SIG-M5 (cell line): ENCODE data around the gene CPNE8.
"Not testable (repeated sequence)": the region's sequence is repeated elsewhere in the genome, so short reads cannot be mapped to it uniquely, and the experiment has no call there.

Experiments used
- DNase-seq: peaks from one replicate; lab custom pipeline; 2025; lab: John Stamatoyannopoulos, UW

The CPNE8 gene

DNA sequence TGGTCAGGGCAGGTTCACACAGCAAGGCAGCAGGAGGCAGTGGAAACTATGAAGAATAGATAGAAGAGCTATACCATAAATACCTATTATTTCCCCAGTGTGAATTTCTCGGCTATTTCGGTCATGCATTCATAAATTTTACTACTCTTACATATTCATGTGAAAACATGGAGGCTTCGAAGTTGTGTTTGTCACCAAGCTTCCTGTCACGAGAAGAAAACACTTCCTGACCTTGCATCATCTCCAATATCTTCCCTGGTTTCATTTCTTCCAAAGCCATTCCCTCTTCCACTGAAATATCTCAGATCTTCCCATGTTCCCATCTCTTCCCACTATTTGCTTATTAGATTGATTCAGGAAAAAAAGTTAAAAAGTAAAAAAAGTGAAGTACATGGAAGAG lies 80.4 kb downstream of the CPNE8 start:
- no peak for DNase-seq

DNA sequence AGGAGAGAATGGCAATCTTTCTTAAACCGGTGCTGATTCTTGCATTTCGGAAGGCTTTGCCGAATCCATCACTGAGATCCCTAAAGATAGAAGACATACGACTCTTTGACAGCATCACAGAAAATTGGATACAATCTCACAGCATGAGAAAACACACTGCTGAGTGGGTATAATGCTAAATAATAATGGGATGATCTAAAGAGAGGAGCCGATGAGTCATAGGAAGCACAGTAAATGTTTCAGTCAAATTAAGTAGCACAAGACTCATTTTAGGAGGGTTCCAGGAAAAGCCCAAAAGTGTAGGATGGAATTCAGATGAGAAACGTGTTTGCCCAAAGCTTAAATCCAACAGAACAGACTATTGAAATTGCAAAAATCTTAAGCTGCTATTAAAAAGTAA lies 81.7 kb downstream of the CPNE8 start:
- DNase-seq, result no peak

DNA sequence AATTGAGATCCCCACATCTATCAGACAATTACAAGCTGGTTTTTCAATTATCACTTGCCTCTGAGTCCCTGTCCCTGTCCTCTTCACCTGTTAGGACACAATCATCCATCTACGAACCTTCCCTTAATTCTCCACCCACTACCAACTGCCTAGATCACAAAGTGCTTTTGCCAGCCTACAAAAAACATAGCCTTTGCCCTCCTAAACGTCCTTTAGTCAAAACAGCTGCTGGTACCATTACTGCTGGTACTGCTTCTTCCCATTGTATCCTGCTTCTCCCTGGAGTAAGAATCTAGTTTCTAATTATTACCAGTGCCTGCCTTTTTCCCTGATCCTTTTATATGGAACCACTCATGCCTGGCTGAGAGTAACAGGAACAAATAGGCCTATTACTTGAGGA lies 82.1 kb downstream of the CPNE8 start:
- DNase-seq, result no peak

DNA sequence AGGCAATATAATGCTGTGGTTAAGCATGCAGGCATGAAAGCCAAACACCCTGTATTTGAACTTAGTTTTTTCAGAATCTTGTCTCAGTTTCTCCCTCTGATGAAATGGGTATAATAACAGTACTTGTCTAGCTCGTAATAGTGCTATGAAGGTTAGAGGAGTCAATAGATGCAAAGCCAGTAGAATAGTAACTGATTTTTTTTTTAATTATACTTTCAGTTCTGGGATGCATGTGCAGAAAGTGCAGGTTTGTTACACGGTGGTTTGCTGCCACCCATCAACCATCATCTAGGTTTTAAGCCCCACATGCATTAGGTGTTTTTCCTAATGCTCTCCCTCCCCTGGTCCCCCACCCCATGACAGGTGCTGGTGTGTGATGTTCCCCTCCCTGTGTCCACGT lies 87.4 kb downstream of the CPNE8 start:
- no peak for DNase-seq

DNA sequence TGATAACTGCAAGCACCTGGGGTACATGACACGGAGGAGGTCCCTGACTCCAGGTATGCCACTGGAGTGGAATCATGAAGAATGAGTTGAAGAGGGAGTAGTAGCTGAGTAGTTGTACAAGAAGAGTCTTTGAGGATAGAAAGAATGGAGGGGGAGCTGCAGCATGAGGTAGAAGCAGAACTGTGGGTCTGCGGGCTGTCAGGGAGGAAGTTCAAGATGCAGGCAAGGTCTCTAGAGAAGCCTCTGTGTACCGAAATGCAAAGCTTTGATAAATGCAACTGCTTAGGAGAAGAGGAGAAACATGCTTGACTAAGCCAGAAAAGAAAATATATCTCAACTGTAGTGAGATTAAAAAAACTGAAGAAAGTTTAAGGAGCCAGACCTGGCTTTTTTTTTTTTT lies 91.5 kb downstream of the CPNE8 start:
- no peak for DNase-seq

DNA sequence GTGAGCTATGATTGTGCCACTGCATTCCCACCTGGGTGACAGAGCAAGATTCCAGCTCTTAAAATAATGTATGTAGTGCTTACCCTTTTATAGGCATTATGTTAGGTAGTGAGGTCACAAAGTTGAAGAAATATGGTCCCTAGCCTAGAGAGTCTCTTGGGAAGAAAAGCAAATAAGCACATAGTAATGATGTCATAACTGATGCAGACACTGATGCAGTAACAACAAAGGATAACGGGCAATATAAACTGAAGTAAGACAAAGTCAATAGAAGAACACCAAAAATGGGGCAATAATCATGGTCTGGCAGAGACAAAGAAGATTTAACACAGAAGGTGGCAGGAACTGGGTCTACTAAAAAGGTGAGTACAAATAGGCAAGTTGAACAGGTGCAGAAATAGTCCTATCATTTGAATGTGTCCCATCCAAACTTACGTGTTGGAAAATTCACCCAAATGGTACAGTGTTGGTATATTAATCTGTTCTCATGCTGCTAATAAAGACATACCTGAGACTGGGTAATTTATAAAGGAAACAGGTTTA lies 93.5 kb downstream of the CPNE8 start:
- DNase-seq, result no peak

DNA sequence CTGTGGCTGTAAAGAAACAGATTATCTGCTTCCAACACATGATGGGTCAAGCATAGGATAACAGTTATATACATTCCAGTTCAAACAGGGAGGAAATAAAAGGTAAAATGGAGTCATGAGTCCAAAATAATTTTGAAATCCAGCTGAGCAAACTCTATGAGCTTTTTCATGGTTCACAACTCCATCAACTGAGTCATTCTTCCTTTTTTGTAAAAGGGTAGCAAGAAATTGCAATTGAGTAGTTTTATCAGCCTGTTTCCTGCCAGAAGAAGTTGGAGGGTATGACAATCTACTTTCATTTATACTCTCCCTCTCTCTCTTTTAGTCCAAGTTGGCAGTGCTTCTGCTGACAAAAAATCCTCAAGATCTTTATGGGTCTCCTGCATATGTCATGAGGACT lies 95.6 kb downstream of the CPNE8 start:
- no peak for DNase-seq

DNA sequence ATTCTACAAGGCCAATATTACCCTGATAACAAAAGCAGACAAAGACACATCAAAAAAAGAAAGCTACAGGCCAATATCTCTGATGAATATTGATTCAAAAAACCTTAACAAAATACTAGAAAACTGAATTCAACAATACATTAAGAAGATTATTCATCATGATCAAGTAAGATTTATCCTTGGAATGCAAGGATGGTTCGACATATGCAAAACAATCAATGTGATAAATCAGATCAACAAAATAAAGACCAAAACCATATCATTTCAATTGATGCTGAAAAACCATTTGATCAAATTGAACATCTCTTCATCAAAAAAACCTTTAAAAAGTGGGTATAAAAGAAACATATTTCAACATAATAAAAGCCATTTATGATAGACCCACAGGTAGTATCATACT lies 117.3 kb downstream of the CPNE8 start:
- no peak for DNase-seq

DNA sequence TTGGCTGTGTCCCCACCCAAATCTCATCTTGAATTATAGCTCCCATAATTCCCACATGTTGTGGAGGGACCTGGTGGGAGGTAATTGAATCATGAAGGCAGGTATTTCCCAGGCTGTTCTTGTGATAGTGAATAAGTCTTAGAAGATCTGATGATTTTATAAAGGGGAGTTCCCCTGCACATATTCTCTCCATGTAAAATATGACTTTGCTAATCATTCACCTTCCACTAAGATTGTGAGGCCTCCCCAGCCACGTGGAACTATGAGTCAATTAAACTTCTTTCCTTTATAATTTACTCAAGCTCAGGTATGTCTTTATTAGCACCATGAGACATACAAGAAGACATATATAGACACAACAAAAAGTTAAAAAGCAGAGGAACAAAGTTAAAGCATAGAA lies 120.0 kb downstream of the CPNE8 start:
- no peak for DNase-seq

DNA sequence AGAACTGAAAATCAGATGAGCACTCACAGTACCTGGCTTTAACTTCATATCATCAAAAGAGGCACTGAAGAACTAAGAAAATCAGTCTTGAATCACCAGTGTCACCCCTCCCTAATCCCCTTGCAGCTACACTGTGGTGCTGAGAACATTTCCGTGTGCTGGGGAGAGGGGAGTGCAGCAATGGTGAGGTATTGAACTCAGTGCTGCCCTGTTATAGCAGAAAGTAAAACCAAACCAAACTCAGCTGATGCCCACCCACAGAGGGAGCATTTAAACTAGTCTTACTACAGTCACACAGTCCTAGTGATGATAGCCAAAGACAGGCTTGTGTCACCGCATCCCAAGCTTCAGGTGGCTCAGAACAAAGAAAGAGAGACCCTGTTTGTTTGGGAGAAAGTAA lies 122.1 kb downstream of the CPNE8 start:
- no peak for DNase-seq

DNA sequence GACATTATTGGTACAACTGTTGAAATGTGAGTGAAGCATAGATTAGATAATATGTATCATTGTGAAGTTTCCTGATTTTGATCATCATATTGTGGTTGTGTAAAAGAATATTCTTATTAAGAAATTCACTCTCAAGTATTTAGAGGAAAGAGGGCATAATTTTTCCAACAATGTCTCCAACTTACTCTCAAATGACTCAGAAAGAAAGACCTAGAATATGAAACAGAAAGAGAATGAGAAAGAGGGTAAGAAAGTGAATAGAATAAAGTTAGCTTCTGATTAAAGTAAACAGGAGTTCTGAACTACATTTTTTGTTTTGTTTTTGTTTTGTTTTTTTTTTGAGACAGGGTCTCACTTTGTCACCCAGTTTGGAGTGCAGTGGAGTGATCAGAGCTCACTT lies 123.0 kb downstream of the CPNE8 start:
- DNase-seq, result no peak

DNA sequence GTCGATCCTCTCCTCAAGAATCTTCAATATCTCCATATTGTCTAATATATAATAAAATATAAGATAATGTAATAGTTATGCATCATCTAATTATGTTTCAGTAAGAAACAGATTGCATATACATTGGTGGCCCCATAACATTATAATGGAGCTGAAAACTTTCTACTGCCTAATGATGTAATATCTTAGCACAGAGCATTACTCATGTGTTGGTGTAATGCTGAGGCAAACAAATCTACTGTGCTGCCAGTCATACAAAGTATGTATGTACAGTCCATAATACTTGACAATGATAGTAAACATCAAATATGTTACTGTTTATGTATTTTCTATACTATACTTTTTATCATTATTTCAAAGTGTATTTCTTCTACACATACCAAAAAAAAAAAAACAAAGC lies 128.7 kb downstream of the CPNE8 start:
- DNase-seq, result no peak

DNA sequence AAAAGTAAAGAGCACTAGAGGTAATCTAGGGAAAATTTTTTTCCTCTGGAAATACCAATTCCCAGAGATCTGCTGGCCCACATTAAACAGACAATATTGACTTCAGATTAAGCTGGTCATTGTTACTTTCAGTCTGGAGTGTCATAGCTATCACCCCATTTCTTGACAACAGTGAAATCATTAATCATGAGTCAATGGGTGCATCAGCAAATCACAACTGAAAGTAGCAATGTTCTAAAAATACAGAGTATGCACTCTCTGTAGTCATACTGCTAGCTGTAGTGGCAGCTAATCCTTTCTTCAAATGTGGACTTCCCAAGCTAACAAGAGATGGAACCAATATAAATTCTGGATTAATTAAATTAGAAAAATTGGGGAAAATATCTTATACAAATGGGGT lies 129.9 kb downstream of the CPNE8 start:
- DNase-seq, result no peak

DNA sequence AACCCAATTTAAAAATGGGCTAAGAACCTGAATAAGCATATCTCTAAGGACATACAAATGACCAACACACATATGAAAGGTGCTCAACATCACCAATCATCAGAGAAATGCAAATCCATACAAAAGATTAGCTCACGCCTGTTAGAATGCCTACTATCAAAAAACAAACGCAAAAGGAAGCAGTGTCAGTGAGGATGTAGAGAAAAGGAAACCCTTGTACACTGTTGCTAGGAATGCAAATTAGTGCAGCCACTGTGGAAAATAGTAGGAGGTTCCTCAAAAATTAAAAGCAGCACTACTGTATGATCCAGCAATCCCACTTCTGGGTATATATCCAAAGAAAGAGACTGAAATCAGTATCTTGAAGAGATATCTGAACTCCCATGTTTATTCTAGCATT lies 133.0 kb downstream of the CPNE8 start:
- DNase-seq, result no peak

DNA sequence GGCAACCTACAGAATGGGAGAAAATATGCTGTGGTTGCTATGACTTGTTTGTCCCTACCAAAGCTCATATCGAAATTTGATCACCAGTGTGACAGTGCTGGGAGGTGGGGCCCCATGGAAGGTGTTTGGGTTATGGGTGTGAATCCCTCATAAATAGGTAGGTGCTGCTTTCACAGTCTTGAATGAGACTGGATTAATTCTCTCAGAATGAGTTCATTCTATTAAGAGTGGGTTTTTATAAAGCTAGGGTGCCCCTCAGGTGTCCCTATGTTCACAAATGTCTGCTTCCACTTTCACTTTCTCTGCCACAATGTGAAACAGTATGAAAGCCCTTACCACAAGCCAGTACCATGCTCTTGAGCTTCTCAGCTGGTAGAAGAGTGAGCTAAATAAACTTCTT lies 133.5 kb downstream of the CPNE8 start:
- no peak for DNase-seq

DNA sequence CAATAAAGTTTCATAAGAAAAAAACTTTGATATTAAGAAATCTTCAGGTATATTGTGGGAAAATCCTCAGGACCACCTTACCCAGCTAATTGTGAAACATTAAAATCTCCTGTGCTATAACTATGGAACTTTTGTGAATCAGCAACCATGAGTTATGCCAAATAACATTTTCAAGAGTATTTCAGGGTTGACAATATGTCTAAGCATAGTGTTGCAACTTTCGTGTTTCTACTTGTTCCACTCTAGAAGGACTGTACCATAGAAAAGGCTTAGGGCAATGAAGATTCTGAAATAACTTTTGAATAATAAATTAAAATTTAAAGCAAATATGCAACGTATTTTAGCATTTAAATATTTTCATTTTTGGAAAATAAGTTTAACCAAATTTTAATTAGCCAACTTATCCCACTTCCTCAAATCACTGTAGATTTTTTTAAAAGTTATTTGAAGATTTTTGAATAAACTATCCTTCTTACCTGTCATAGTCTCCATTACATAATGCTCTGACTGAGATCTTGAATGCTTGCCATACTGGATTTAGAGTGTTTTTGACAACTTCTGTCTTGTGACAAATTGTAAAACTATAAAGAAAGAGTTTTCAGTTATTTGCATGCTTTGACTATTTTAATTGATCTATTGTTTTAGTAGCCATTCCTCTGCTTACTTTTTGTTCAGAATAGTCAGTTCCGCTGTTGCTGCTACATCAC lies 143.6 kb downstream of the CPNE8 start:
- no peak for DNase-seq

DNA sequence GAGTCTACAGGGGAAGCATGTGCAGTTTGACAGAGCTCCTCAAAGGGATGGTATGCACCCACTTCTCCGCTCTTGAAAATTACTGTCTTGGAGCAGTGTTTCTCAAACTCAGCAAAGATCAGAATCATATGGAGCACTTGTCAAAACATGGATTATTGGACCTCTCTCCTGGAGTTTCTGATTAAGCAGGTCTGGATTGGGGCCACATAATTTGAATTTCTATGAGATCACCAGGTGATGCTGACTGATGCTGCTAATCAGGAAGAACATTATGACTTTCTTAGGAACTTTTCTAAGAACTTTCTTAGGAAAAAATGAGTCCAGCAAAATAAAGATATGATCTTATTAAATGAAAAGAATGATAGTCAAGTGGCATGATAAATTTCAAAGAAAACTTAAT lies 144.3 kb downstream of the CPNE8 start:
- DNase-seq, result no peak

DNA sequence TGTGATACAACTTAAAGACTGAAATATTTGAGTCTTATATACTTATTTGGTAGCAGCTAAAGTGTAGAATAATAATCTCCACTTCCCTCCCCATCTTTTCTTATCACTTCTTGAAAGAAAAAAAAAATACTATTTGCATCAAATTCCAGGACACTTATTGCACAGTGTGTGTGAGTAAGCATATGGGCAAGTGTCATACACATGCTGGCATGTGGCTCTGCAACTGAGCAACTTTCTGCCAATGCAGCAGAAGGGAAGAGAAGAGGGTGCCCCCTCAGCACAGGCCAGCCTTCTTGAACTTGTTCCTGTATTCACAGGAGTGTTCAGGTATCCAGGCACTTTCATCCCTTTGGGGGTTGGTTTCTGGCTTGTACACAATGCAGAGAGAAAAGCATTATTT lies 145.8 kb downstream of the CPNE8 start:
- no peak for DNase-seq

DNA sequence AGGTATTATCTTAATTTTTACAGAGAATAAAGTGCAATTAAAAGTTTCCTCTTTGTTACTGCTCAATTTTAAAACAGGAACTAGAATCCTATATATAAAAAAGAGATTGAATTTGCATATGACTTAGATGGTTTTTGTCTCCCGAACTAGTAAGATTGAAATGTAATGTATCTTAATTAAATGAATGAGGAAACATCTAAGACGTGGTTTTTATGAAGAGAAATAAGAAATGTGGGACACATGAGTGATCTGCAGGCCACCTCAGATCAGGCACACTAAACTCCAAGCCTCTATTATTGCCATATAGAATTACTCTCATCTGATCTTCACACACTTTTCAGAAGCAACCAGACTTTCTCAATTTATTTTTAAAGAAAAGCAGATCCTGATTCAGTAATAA lies 158.6 kb downstream of the CPNE8 start:
- DNase-seq, result no peak

DNA sequence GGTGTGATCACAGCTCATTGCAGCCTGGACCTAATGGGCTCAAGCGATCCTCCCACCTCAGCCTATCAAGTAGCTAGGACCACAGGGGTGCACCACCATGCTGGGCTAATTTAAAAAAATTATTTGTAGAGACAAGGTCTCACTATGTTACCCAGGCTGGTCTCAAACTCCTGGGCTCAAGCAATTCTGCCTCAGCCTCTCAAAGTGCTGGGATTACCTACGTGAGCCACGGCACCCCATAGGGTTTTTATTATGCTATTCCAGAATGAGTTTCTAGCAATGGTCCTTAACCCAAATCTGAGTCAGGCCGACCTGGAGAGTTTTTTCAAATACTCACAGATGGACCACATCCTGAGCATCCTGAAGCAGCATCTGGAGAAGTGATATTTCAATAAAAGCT lies 159.8 kb downstream of the CPNE8 start:
- no peak for DNase-seq

DNA sequence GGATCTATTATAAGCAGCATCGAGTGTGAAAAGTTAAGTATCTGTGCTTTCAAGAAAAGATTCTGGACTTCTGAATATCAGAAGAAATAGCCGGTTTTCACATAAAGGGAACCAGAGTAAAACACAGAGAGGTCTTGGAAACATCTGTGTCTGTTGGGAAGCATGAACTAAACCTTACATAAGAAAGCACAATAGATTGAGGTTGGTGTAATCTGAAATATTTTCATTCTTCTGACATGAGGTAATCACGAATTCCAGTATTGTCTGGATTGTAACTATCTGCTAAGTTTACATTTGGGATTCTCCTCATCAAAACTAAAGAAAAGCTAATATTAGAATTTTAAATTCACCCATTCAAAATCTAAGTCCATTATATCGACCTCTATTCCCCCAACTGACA lies 161.3 kb downstream of the CPNE8 start:
- no peak for DNase-seq

DNA sequence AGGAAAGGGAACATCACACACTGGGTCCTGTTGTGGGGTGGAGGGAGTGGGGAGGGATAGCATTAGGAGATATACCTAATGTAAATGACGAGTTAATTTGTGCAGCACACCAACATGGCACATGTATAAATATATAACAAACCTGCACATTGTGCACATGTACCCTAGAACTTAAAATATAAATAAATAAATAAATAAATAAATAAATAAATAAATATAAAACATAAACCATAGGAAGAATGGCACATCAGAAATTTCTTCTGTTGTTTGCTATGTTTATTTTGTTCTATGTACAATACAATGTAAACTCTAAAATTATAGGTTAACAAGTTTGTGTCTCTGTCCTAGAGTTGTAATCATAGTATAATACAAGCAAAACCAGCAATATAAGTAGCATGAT lies 162.9 kb downstream of the CPNE8 start:
- not testable (repeated sequence) for DNase-seq

DNA sequence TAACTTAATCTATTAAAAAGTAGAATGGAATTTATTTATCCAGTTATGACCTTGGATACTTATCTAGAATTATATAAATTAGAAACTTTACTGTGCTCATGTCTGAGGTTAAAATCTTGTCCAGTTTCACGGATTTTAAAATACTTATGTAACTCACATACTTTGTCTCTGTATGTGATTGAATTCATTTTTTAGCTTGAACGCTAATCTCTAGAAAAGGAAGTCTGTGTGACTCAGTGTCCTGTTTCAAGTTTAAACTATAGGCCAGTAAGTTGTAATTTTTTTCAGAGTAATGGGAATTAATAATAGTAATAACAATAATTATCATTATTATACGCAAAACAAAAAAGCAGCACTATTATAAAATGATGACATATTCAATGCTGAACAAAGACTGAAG lies 168.6 kb downstream of the CPNE8 start:
- DNase-seq, result no peak

DNA sequence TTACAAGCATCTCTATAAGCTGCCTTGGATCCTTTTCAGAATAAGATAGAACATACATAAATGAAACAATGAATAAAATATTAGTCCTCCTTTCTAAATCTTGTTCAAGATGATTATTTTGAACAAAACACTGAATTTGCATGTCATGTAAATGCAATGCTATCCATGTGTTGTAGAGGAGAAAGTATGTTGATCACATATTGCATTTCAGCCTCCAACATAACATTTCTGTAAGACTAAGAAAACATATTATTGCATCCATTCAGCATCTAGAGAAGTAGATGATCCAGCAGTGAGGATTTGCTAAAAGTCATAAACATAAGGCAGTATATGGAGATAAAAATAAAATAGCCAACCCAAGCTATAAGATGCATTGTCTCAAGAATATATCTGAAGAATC lies 172.6 kb downstream of the CPNE8 start:
- no peak for DNase-seq

DNA sequence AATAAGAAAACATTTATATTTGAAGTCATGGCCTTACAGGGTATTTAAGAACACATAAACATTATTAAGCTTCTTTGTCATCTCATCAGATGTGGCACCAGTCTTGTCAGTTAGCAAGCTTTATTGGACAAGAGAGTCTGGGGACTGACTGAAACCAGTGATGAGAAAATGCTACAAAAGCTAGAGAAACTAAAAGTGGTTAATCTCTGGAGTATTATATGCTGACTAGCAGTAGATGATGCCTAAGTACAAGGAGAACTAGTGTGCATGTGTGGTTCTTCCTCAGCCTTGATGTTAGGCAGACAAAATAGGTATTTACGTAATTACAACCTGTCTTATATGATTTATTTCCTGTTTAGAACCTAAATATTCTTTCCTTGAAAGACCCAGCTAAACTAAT lies 176.5 kb downstream of the CPNE8 start:
- no peak for DNase-seq
